ENCODE measurements around the gene SEMA5A.

Gene SEMA5A

GRCh38 chr5:9104571-9105339 is 441.1 kb downstream of the SEMA5A start:
- H3K4me3 ChIP-seq (ENCODE audit: low read depth, low read length) = no peak overlapping the region
- in situ Hi-C loops (cut with HindIII; ENCODE audit: low sequenced_read_pairs) = no loop called here
- TF ChIP-seq, protein P1, sequence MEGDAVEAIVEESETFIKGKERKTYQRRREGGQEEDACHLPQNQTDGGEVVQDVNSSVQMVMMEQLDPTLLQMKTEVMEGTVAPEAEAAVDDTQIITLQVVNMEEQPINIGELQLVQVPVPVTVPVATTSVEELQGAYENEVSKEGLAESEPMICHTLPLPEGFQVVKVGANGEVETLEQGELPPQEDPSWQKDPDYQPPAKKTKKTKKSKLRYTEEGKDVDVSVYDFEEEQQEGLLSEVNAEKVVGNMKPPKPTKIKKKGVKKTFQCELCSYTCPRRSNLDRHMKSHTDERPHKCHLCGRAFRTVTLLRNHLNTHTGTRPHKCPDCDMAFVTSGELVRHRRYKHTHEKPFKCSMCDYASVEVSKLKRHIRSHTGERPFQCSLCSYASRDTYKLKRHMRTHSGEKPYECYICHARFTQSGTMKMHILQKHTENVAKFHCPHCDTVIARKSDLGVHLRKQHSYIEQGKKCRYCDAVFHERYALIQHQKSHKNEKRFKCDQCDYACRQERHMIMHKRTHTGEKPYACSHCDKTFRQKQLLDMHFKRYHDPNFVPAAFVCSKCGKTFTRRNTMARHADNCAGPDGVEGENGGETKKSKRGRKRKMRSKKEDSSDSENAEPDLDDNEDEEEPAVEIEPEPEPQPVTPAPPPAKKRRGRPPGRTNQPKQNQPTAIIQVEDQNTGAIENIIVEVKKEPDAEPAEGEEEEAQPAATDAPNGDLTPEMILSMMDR (IDR thresholded peaks at IDR 0.05; ENCODE audit: low read depth, low read length) = no peak
- DNase-seq (ENCODE audit: low read depth, low spot score) = peak; percentile 37

- TF ChIP-seq, protein P1 (IDR thresholded peaks at IDR 0.05; ENCODE audit: low read depth, low read length) = no peak
- no peak for DNase-seq (ENCODE audit: low read depth, low spot score)
- in situ Hi-C loops (cut with HindIII; ENCODE audit: low sequenced_read_pairs) = no loop called here
- H3K4me3 ChIP-seq (ENCODE audit: low read depth, low read length) = no peak overlapping the region
Measured at GRCh38 chr5:9103290-9103689, 442.6 kb downstream of the SEMA5A start.

DNA sequence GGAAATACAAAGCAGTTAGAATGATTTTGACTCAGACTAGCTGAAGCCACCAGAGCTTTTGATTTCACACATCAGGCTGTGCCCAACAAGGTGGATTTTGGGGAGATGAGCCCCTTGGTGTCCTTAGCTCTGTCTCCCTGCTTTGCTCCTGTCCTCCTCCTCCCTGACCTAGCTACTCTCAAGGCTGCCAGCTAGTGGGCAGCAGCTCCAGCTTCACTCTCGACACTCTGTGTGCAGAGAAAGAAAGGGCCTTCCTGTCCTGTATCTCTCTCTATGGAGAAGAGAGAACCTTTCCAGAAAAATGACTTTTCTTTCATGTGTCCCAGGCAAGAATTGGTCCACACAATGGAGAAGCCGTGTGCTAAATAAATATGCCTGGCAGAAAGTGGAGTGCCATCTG is 446.2 kb downstream of the SEMA5A start:
- no peak for DNase-seq (ENCODE audit: low read depth, low spot score)
- TF ChIP-seq, protein P1 (IDR thresholded peaks at IDR 0.05; ENCODE audit: low read depth, low read length) = no peak
- H3K4me3 ChIP-seq (ENCODE audit: low read depth, low read length) = no peak overlapping the region
- in situ Hi-C loops (cut with HindIII; ENCODE audit: low sequenced_read_pairs) = no loop called here

DNA sequence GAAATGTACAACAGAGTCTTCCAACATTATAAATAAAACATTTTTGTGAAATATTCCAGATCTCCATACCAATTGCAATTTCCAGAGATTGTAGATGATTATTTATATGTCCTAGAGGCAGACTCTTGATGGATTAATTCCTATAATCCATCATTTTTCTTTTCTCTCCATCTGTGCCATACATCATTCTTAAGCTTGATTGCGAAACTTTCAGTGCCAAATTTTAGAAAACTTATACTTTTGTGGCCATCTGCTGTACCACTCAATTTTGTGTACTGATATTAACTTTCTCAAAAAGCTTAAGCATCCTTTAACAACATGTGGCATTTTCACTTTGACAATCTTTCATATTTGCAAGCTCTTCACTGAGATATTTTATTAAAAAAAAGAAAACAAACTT is 446.9 kb downstream of the SEMA5A start:
- no peak overlapping the region for H3K4me3 ChIP-seq (ENCODE audit: low read depth, low read length)
- no peak for DNase-seq (ENCODE audit: low read depth, low spot score)
- TF ChIP-seq, protein P1 (IDR thresholded peaks at IDR 0.05; ENCODE audit: low read depth, low read length) = no peak
- in situ Hi-C loops (cut with HindIII; ENCODE audit: low sequenced_read_pairs) = no loop called here

DNA sequence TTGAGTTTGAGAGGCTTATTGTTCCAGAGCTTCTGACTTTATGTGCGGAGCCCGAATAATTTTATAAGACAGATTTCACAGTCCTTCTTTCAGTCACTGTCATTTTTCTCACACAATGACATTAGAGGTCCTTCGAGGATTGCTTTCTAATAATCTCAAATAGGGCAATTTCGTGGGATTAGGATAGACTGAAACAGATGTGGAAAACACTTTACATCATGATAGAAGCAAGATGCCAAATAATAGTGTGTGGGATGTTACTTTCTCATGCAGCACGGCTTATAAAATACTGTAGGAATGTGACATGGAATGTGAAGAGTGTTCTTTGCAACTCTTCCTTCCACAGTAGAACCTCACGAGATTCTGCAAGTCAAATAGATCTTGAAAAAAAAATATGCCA is 451.3 kb downstream of the SEMA5A start:
- in situ Hi-C loops (cut with HindIII; ENCODE audit: low sequenced_read_pairs) = no loop called here
- DNase-seq (ENCODE audit: low read depth, low spot score) = no peak
- no peak overlapping the region for H3K4me3 ChIP-seq (ENCODE audit: low read depth, low read length)
- TF ChIP-seq, protein P1 (IDR thresholded peaks at IDR 0.05; ENCODE audit: low read depth, low read length) = no peak

DNA sequence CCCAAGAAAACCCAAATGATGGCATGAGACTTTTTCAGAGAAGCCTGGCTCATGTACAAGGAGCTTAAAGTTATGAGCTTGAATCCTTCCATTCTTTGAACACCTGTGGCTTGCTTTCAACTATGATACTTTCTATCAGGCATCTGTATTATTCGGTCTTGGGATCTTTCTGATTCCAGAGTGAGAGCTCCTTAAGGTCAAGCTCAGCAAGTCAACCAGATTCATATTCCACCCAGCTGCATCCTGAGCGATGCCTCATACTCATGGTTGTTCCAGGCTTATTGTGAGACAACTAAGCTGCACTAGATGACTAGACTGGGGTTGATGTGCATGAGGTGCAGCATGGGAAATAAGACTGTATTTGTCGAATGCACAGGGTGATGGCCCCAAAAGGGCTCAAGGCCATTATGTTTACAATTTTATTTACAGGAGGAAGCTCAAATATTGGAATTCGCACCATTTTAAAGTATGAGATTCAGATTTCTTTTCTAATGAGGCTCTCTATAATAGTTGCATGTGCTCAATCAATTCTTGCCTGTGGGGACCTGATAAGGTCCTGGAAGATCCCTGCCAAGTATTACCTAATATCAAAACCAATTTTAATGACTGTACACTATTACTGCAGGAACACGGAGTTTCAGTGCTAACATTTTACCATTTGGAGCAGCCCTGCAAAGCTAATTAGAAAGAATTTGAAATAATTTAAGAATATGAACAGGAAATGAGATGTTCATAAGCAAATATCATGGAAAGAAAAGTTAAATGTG is 453.8 kb downstream of the SEMA5A start:
- in situ Hi-C loops (cut with HindIII; ENCODE audit: low sequenced_read_pairs) = no loop called here
- TF ChIP-seq, protein P1 (IDR thresholded peaks at IDR 0.05; ENCODE audit: low read depth, low read length) = no peak

More for the DNA sequence above, 453.8 kb downstream of the SEMA5A start:
- no peak for DNase-seq (ENCODE audit: low read depth, low spot score)
- no peak overlapping the region for H3K4me3 ChIP-seq (ENCODE audit: low read depth, low read length)
